NCI-H146 treated with DMSO at 0.1 percent for 48 hours (cell line): ENCODE measurements around the gene SMIM17.
"Not testable (repeated sequence)": the region's sequence is repeated elsewhere in the genome, so short reads cannot be mapped to it uniquely, and the experiment has no call there.

ENCODE experiments used
- DNase-seq: peaks from one replicate; lab custom pipeline; 2025; ENCODE audit not compliant: unreplicated experiment; lab: John Stamatoyannopoulos, UW

The SMIM17 gene

GRCh38 chr19:56654151-56654550 is 11.2 kb downstream of the SMIM17 start:
- no peak for DNase-seq

- DNase-seq = no peak
These were observed 17.6 kb downstream of the SMIM17 start for GRCh38 chr19:56660381-56661107.

- no peak for DNase-seq
These were observed 18.3 kb downstream of the SMIM17 start for GRCh38 chr19:56661248-56661647.

GRCh38 chr19:56663931-56664500 is 21.1 kb downstream of the SMIM17 start:
- DNase-seq = no peak

- DNase-seq = no peak
These were observed 21.6 kb downstream of the SMIM17 start for GRCh38 chr19:56664511-56664910.

GRCh38 chr19:56667311-56667870 is 24.4 kb downstream of the SMIM17 start:
- DNase-seq = no peak

GRCh38 chr19:56668676-56669075 is 25.7 kb downstream of the SMIM17 start:
- DNase-seq = no peak

- no peak for DNase-seq
These were observed 27.5 kb downstream of the SMIM17 start for GRCh38 chr19:56670401-56670960.

GRCh38 chr19:56670961-56671612 is 28.1 kb downstream of the SMIM17 start:
- DNase-seq = no peak

- no peak for DNase-seq
These were observed 28.6 kb downstream of the SMIM17 start, which contains the start of gene ZNF835 for GRCh38 chr19:56671613-56671994. Gene ZNF835 (minus strand): TSS chr19:56671757. CDS start chr19:56665198, 6,559 bp downstream.

- DNase-seq = not testable (repeated sequence)
These were observed 29.7 kb downstream of the SMIM17 start for GRCh38 chr19:56672610-56673009.

GRCh38 chr19:56678205-56678604 is 35.2 kb downstream of the SMIM17 start:
- no peak for DNase-seq

GRCh38 chr19:56681702-56682101 is 38.7 kb downstream of the SMIM17 start:
- no peak for DNase-seq

- DNase-seq = no peak
These were observed 40.2 kb downstream of the SMIM17 start for GRCh38 chr19:56683116-56683515.

GRCh38 chr19:56687031-56687430 is 44.1 kb downstream of the SMIM17 start:
- DNase-seq = no peak

- DNase-seq = no peak
These were observed 46.2 kb downstream of the SMIM17 start for GRCh38 chr19:56689198-56689597.

GRCh38 chr19:56690670-56691069 is 47.7 kb downstream of the SMIM17 start:
- DNase-seq = no peak

GRCh38 chr19:56692206-56692895 is 49.4 kb downstream of the SMIM17 start:
- no peak for DNase-seq

- no peak for DNase-seq
These were observed 56.6 kb downstream of the SMIM17 start for GRCh38 chr19:56699552-56699951.

- DNase-seq = no peak
These were observed 58.9 kb downstream of the SMIM17 start for GRCh38 chr19:56701895-56702294.

GRCh38 chr19:56705939-56706338 is 63.0 kb downstream of the SMIM17 start:
- no peak for DNase-seq
